Lower lobe of right lung (tissue), 2 donors: ENCODE measurements around the gene SLC7A4. TPM values are rescaled to one million over a fixed set of nuclear protein-coding genes. Genes with fewer than 3 reads are reported as not detected.

Experiments
- ATAC-seq, 2 donors: fragments of 200-7000 bp; cut with Tn5 transposase; one replicate each; pipeline ENCODE4 v1.9.1; 2020 to 2022; ENCODE audit warnings: mild to moderate bottlenecking in 2 of 2, moderate library complexity in 2 of 2
- DNase-seq: peaks from one replicate; pipeline ENCODE4 v3.0.0-alpha.2; 2020
- H3K27ac ChIP-seq: fragments of 200-600 bp; one replicate; pipeline ENCODE4 v1.8.0; 2022
- H3K27me3 ChIP-seq: fragments of 200-600 bp; one replicate; pipeline ENCODE4 v1.8.0; 2022; ENCODE audit warnings: low read depth
- H3K36me3 ChIP-seq: fragments of 200-600 bp; one replicate; pipeline ENCODE4 v1.8.0; 2022; ENCODE audit warnings: mild to moderate bottlenecking
- H3K4me1 ChIP-seq: fragments of 200-600 bp; one replicate; pipeline ENCODE4 v1.8.0; 2022
- H3K4me3 ChIP-seq: fragments of 200-600 bp; one replicate; pipeline ENCODE4 v1.8.0; 2022; ENCODE audit warnings: mild to moderate bottlenecking
- H3K9me3 ChIP-seq: fragments of 200-600 bp; one replicate; pipeline ENCODE4 v1.8.0; 2022
- intact Hi-C: fragments of 100-400 bp; cut with DNase I; formaldehyde crosslinking; loops from one replicate; pipeline ENCODE4 v1.11.0; 2022
- total RNA-seq: library from RNA; stranded (reverse); fragmentation: NEBNext Ultra II Directional; extraction: Animal tissue kit (Norgen Biotek cat#: 25700); gene quantifications from one replicate; pipeline ENCODE4 v1.2.1, GENCODE V29; 2021
- TF ChIP-seq, protein P1 (sequence below): fragments of 200-600 bp; IDR thresholded peaks from one replicate; pipeline ENCODE4 v1.8.0; 2022; ENCODE audit warnings: antibody characterized with exemption, mild to moderate bottlenecking
- donor health status: DM: no; HTN: yes; CAD: no; lungs with severe emphysema.

Gene SLC7A4
- total RNA-seq, 1 donor from 2014 or later: 0.47 TPM

DNA sequence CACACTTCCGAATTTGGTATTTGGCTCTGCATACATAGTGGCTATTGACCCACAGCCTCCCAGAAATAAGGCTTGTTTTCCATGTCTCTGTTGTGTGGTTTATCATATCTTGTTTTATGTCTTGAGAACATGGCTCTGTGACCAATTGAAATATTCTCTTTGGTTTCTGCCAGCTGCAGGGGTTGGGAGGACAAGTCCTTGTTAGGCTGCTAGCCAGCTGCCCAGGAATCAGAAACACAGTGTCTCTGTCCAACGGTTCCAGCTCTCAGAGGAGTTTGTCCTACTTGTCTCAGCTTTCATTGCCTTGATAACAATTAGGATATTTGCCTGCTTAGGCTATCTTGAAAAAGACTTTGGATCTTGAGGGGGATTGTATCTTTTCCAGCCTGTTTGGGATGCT, 6.0 kb upstream of the SLC7A4 start:
- H3K27me3 ChIP-seq: peaks cover 2% of the 10 kb centered on the region
- TF ChIP-seq, protein P1, sequence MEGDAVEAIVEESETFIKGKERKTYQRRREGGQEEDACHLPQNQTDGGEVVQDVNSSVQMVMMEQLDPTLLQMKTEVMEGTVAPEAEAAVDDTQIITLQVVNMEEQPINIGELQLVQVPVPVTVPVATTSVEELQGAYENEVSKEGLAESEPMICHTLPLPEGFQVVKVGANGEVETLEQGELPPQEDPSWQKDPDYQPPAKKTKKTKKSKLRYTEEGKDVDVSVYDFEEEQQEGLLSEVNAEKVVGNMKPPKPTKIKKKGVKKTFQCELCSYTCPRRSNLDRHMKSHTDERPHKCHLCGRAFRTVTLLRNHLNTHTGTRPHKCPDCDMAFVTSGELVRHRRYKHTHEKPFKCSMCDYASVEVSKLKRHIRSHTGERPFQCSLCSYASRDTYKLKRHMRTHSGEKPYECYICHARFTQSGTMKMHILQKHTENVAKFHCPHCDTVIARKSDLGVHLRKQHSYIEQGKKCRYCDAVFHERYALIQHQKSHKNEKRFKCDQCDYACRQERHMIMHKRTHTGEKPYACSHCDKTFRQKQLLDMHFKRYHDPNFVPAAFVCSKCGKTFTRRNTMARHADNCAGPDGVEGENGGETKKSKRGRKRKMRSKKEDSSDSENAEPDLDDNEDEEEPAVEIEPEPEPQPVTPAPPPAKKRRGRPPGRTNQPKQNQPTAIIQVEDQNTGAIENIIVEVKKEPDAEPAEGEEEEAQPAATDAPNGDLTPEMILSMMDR: no peak
- peaks cover 7% of the 10 kb centered on the region for H3K4me1 ChIP-seq
- ATAC-seq: peak in 1 of 2 donors; percentile 35
- H3K27ac ChIP-seq: peak overlapping the region; percentile 41
- H3K4me3 ChIP-seq: no peak overlapping the region
- H3K9me3 ChIP-seq: no peaks in the 10 kb centered on the region
- intact Hi-C loops: no loop called here
- DNase-seq: no peak
- no peaks in the 10 kb centered on the region for H3K36me3 ChIP-seq

DNA sequence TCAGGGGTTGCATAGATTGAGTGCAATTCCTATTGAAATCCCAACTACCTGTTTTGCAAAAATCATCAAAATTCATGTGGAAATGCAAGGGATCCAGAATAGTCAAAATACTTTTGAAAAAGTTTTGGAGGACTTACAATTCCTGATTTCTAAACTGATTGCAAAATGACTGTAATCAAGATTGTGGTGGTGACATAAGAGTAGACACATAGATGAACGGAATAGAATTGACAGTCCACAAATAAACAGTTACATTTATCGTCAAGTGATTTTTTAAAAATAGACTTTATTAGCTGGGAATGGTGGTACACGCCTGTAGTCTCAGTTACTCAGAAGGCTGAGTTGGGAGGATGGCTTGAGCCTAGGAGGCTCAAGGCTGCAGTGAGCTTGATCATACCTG, 2.6 kb upstream of the SLC7A4 start:
- Histone ChIP-seq H3K36me3 (no peaks in the 10 kb centered on the region), H3K4me1 (peaks cover 20% of the 10 kb centered on the region), H3K4me3 (no peak overlapping the region), H3K27ac (no peak overlapping the region), H3K9me3 (no peaks in the 10 kb centered on the region), H3K27me3 (peaks cover 25% of the 10 kb centered on the region)
- ATAC-seq: no peak
- intact Hi-C loops: no loop called here
- no peak for DNase-seq
- TF ChIP-seq, protein P1: no peak

- intact Hi-C loops: no loop called here
- no peak overlapping the region for H3K4me3 ChIP-seq
Measured at GRCh38 chr22:21033895-21034294, 1.5 kb upstream of the SLC7A4 start.

GRCh38 chr22:21032868-21033688, 717 bp upstream of the SLC7A4 start:
- Histone ChIP-seq H3K27me3 (peaks cover 33% of the 10 kb centered on the region), H3K9me3 (no peaks in the 10 kb centered on the region), H3K27ac (no peak overlapping the region), H3K4me3 (no peak overlapping the region), H3K36me3 (no peaks in the 10 kb centered on the region), H3K4me1 (peaks cover 15% of the 10 kb centered on the region)
- ATAC-seq (no peak), DNase-seq (no peak)
- TF ChIP-seq, protein P1: no peak
- intact Hi-C loops: no loop called here

More at GRCh38 chr22:21033895-21034294, 1.5 kb upstream of the SLC7A4 start:
- H3K27ac ChIP-seq: no peak overlapping the region
- ATAC-seq (no peak), DNase-seq (no peak)
- no peaks in the 10 kb centered on the region for H3K36me3 ChIP-seq
- no peaks in the 10 kb centered on the region for H3K9me3 ChIP-seq
- peaks cover 30% of the 10 kb centered on the region for H3K27me3 ChIP-seq
- H3K4me1 ChIP-seq: peaks cover 20% of the 10 kb centered on the region
- TF ChIP-seq, protein P1: no peak

GRCh38 chr22:21031545-21032036, 770 bp downstream of the SLC7A4 start:
- Histone ChIP-seq H3K36me3 (no peaks in the 10 kb centered on the region), H3K27ac (no peak overlapping the region), H3K4me3 (peak overlapping the region; percentile 46), H3K4me1 (peaks cover 13% of the 10 kb centered on the region), H3K27me3 (peaks cover 33% of the 10 kb centered on the region), H3K9me3 (no peaks in the 10 kb centered on the region)
- DNase-seq: no peak
- intact Hi-C loops: no loop called here
- TF ChIP-seq, protein P1: no peak
- peak in 1 of 2 donors; percentile 2 for ATAC-seq
